Muscle of back (tissue), 11 donors: ENCODE measurements around the gene WRNIP1. TPM values are rescaled to one million over a fixed set of nuclear protein-coding genes. Genes with fewer than 3 reads are reported as not detected.
"Not testable (repeated sequence)": the region's sequence is repeated elsewhere in the genome, so short reads cannot be mapped to it uniquely, and the experiment has no call there.

Experiments
- DNase-seq, 3 donors: peaks; one replicate each; pipeline versions ENCODE4 v3.0.0 to v3.0.0-alpha.2; 2013
- polyA plus RNA-seq, 10 donors: library from polyadenylated mRNA; unstranded; fragments of 120-200 nt; gene quantifications; one replicate each; pipeline ENCODE4 v1.2.1, GENCODE V29; 2013; ENCODE audit not compliant: insufficient read length in 10 of 10

WRNIP1 gene
- polyA plus RNA-seq, 10 donors = 42.3 to 53.5 (median 48.9) TPM

DNA sequence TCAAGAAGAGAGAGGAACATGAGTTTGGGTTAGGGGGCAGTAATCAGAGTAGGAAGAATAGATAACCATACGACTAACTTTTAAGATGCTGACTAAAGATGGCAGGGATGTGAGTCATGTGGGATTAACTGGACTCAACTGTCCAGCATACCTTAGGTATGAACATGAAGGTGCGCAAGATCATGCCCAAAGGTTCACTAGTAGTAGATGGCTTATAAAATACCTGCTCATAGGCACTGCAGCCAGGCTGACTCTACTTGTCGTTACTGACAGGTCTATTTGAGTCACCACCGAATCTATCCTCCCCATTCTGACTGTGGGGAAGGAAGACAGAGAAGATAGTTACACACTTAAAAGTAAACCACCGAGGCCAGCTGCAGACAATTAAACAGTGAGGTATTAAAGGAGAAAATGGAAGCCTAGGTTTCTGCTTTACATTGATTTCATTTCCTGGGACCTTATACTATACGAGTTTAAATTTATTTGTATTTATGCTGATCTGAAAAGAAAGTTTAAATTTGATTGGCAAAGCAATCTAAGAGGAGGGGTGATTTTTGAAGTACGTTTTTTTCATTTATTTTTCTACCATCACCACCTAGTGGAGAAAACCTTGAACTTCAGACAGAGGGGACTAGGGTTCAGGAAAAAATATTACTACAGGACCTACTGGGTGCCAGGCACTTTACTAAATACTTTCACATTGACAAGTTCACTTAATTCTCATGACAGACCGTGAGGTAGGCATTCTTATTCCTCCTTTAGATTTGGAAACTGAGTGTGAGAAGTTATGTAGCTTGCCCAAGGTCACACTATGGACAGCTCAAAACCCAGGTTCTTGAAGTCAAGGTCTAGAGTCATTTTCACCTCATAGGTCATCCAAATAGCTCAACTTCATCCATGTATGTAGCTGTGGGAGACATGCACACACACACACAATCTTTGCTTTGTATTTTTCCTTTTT lies 4.0 kb upstream of the WRNIP1 start:
- no peak for DNase-seq

DNA sequence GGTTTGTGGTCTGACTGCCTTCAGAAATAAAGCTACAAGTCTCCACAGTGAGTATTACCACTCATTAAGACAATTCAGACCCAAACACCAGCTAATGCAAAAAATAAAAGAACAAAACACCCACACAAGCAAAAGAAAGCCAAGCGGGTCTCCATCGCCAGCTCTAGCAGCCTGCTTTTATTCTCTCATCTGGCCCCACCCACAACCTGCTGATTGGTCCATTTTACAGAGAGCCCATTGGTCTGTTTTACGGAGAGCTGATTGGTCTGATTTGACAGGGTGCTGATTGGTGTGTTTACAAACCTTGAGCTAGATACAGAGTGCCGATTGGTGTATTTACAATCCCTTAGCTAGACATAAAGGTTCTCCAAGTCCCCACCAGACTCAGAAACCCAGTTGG lies 2.3 kb upstream of the WRNIP1 start:
- not testable (repeated sequence) for DNase-seq

DNA sequence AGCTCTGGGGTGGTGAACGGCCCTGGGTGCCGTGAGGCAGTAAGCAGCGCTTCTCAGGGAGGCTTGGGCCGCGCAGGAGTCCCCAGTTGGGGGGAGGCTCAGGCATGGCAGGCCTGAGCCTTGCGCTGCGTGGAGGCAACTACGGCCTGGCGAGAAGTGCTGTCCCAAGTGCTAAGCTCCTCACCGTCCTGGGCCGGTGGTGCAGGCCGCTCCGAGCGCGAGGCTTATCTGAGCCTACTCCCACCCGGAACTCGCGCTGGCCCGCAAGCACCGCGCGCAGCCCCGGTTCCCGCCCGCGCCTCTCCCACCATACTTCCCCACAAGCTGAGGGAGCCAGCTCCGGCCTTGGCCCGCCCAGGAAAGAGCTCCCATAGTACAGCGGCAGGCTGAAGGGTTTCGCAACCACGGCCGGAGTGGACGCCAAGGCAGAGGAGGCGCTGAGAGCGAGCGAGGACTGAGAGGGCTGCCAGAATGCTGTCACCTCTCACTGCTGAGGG lies 1.8 kb upstream of the WRNIP1 start:
- peak in 1 of 3 donors; percentile 21 for DNase-seq

DNA sequence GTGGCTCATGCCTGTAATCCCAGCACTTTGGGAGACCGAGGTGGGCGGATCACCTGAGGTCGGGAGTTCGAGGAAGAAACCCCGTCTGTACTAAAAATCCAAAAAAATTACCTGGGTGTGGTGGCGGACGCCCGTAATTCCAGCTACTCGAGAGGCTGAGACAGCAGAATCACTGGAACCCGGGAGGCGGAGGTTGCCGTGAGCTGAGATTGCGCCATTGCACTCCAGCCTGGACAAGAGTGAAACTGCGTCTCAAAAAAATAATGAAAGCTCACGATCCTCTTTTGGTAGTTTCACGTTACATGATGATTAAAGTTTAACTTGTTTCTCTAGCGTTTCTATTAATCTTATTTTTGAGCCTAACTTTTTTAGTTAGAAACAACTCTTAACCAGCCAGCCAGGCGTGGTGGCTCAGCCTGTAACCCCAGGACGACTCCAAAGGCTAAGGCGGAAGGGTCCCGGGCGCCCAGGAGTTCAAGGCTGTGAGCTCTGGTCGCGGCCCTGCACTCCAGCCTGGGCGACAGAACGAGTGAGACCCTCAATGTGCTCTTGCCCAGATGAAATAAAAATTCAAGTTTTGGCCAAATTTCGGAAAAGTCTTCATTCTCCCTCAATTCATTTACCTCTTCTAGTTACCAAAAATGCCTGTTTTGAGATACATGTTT lies 1.2 kb upstream of the WRNIP1 start:
- no peak for DNase-seq

DNA sequence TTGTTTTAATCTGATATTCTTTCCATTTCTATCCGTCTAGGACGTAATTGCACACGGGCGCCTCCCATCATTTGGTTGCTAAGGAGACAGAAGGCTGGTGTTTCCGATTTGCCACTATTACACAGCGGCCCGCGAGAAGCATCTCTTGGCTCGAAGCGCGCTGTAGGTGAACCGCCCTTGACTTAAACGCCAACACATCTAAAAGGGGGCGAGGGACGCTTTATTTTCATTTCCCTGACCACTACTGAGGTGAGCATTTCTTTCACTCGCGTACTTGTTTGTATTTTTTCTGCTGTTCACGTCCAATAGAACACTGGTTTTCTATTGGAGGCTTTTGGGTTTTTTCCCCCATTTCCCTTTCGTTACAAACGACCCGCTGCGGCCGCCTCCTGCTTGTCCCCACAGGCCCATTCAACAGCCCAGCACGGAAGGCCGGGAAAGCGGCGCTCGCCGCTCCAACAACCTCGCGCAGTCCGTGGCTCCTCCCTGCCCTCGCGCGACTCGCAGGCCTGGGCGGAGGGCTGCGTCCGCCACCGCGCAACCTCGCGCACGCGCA lies 505 bp upstream of the WRNIP1 start:
- DNase-seq = peak; percentile 52 to 85 (median 75)

DNA sequence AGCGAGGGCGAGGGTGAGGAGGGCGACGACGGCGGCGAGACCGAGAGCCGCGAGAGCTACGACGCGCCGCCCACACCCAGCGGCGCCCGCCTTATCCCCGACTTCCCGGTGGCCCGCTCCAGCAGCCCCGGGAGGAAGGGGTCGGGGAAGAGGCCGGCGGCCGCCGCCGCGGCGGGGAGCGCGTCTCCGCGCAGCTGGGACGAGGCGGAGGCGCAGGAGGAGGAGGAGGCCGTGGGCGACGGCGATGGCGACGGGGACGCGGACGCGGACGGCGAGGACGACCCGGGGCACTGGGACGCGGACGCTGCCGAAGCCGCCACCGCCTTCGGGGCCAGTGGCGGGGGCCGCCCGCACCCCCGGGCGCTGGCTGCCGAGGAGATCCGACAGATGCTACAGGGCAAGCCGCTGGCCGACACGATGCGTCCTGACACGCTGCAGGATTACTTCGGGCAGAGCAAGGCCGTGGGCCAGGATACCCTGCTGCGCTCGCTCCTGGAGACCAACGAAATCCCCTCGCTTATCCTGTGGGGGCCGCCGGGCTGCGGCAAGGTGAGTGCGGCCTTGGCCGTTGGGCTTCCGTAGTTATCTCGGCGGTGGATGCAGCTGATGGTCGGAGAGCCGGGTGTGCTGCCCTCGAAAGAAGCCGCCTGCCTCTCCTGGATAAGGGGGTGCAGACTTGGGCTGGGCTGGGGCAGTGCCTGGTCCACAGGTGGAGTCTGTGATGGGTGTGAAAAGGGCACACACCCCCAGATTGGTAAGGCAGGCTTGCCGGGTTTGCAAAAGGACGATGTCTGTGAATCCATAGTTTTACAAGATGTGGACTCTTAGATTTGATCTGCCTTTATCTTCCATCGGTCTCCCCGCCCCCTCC lies 938 bp downstream of the WRNIP1 start:
- DNase-seq = peak in 2 of 3 donors; percentile 71 to 78

DNA sequence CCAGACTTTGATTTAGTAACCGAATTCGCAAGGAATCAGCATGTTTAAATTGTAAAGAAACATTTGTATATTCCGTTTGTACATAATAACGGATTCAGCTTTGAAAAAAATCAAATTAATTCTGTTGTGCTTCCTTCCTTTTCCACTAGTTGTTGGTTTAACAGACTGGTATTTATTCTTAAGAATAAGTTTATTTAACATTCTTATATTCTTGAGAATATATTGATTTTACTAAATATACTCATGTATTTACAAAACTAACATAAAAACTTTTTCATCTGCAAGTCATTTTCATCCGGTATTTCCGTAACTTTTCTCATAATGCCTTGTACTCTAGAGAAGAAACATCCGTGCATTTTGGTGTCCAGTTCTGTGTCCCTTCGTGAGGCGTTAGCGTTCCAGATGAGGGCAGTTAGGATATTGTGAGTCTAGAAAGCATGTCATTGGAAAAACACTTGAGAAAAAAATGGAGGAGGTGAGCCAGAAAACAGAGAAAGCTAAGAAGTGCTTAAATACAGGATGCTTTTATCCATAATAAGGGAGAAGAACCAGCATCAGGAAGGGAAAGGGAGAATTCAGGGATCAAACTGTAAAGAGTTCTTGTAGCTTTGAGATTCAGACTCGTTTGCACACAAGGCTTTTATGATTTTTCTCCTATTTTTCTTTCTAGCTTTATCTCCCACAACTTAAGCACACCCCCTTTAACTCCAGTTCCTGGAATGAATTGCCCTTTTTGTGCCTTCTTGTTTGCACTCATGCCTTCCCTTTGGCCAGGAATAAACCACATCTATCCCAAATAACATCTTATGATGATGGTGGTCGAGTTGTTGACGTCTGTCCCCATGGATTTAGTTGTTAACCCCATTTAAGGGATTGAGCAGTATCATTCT lies 1.8 kb downstream of the WRNIP1 start:
- DNase-seq = peak in 1 of 3 donors; percentile 53

DNA sequence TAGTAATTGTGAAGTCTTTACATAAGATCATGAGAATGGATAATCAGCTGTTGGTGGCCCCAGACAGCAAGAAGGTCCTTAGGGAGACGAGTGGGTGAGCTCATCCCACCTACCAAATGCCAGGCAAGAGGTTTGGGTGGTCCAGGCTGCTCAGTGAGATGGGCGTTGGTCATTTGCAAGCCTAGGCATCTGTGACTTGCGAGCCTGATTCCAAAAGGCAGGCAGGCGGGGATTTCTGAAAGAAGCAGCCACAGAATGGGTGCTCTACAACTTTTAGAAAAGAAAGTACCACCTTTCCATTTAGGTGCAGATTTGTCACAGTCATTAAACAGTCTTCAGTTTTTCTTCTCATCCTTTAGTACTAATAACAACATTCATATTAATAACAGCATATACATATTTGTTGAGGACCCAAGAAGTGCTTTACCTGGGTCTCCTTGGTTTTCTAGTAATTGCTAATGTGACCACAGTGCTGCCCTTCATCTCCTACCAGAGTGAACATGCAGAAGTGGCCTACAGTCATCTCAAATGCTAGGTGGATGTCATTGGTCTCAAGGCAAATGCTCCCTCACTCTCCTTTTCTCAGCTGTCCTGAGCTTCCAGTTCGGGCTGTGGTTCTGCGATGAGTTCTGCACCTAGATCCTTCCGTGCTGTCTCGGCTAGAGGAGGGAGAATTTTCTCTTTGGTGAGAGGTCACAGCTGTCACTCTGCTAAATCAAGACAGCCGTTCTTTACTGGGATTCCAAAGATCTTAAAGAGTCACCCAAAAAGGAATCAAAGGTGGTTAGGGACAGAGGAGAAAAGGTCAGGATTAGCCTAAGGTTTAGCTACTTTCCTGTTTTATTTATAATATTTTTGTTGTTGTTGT lies 2.7 kb downstream of the WRNIP1 start:
- no peak for DNase-seq

DNA sequence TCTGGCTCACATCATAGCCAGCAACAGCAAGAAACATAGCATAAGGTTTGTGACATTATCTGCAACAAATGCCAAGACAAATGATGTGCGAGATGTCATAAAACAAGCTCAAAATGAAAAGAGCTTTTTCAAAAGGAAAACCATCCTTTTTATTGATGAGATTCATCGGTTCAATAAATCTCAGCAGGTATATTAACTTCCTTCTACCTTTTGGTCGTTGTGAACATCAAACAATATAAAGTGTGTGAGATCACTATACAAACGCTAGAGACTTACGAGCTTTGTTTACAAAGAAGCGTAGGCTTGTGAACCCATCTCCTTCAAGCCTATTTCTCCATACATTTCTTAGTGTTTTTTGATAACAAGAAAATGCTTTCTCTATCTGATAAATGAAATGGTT lies 3.5 kb downstream of the WRNIP1 start:
- no peak for DNase-seq

DNA sequence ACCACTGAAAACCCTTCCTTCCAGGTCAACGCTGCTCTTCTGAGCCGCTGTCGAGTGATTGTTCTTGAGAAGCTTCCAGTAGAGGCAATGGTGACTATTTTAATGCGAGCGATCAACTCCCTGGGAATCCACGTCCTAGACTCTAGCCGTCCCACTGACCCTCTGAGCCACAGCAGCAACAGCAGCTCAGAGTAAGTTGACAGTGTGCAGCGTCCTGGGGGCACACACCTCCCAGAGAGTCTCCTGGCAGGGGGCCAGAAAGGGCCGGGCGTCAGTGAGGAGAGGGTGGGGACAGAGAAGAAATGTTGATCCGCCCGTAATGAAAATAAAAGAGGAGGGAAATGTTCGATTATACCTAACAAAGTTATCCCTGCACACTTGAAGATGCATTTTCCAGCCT lies 5.0 kb downstream of the WRNIP1 start:
- DNase-seq = no peak

DNA sequence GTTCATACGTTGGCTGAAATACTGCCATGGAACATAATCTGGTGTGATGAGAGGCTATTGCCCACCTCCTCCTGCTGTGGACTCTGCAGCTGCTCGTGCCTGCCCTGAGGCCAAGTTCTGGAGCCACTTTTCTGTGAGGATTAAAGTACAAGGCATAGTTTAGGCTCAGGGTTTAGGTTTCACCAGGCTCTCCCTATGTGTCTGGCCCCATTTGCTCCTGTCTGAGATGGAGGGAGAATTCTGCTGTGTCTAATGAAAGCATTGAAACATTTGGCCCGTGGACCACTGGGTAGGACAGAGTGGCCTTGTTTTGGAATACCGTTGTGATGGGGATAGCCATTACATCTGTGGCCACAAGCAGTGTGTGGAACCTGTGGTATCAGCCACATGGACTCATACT lies 5.9 kb downstream of the WRNIP1 start:
- DNase-seq = no peak

DNA sequence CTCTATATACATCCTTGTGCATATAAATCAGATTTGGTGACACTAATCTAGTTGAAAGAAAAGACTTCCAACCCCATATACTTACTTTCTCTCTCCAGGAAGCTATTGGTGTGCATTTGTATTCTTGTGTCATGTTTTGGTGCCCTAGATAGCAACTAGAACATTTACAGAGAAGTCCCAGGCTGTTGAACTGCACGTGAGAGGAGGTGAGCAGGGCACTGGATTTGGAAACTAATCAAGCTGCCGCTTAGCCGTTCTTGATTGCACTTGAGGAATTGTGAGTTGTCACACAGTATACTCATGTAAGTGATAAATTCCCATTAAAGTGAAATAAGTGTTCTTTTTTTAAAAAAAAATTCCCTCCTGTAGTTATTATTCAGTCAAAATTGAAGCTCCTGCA lies 7.6 kb downstream of the WRNIP1 start:
- no peak for DNase-seq

DNA sequence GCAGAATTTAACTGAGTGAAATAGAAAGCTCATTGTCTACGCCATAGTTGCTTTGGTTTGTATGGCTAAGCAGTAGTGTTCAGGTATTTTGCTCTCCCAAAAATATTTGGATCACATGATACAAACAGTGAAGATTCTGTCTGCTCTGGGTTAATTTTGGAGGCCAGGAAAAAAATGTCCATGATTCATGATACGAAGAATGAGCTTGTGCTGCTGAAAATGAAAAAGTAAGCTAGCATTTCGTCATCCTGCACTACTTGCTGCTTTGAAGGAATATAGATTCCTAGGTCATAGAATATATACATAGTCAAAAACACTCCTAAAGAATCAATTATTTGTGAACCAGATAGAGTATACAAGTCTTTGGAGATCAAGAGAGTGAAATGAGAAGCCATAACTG lies 8.3 kb downstream of the WRNIP1 start:
- DNase-seq = no peak

DNA sequence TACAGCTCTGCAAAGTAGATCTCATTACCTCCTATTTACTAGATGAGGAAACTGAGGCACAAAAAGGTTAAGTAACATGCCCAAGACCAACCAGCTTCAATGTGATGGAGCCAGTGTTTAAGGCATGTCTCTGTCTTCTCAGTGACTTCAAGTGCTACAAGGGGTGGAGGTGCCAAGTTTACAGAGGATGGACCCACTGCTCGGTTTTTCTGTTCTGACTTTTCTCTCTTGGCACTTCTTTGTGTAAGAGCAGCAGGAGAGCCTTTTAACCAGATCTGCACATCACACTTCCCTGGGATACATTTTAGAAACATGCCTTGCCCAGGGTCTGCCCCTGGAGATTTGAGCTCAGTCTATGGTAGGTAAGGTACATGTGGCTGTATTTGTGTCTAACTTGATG lies 9.8 kb downstream of the WRNIP1 start:
- no peak for DNase-seq

DNA sequence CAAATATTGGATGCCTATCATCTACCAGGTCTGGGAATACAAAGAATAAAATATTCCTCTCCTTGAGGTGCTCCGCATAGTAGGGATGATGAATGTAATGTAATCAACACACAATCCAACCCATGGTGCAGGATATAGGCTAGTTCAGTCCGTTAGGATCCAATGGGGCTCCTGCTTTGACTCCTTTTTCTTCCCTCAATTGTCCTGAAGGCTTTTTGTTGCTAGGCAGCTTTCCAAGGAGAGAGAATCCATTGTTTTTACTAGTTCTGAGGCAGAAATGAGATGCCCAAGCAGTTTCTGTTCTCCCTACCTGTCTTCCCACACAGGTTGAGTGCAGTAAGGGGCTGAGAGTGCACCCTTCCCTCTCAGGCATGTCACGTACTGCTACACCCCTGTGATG lies 12.1 kb downstream of the WRNIP1 start:
- no peak for DNase-seq

DNA sequence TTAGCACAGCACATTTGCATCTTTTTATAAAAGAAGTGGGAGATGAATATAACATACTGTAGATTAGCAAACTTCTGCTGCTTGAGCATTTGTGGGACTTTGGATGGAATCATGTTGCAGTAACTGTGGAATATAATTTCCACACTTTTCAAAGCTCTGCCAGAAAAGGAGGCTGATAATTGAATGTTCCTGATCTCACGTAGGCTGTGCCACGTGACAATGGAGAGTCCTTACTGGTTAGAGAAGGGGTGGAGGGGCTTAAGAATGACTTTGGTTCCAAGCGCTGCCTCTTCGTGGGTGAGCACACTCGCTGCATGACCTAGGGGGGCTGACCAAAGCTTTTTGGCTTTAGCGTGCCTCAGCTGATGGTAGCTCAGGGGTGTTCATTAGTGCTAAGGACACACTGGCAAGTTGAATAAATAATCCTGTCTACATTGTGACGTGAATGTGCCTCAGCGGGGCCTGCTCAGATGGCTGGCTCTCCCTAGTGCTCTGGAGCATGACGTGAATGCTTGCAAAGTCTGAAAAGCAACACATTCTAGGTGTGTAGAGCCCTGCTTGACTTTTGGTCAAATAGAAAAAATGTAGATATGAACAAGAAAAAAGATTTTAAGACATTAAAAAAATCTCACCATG lies 15.0 kb downstream of the WRNIP1 start:
- DNase-seq = no peak

DNA sequence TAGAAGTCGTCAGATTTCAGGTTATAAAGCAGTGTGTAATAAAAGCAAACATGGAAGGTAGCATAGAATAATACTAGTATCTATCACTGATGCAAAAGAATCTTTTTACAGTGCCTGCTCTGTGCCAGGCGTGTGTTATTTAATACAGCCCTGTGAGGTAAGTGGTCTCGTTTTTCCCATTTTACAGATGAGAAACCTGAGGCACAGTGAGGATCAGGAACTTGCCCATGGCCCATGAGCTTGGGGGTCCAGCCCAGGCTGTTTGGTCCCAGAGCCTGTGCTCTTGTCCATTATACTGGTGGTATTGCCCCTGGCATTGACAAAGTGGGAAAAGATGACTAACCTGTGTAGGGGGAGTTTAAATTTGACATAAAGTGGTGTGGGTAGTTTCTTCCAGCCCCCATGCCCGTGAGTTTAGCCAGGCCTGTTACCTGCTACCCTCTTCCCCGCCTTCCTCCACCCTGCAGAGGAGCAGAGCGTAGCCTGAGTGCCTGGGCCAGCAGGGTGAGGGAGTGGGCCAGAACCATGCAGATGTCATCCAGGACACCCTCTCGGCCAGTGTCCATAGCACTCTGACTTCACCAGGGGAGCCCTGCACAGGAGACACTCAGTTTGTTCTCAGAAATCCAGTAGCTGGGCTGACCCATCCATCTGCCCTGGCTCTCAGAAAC lies 16.6 kb downstream of the WRNIP1 start:
- no peak for DNase-seq

DNA sequence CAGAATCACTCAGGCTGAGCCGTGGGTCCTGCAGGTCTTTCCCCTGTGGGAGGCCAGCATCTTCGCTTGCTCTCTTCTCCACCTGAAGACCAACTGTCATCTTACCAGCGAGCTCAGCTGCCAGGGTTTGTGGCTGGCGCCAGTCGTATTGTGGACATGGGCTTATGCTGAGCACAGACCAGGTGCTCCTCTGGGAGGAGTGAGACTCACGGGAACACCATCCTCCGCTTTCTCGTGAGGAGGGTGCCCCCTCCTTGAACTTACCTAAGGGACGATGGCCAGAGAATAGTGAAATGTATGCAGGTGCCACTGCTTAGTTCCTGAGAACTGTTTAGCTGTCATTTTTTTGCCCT lies 17.1 kb downstream of the WRNIP1 start:
- no peak for DNase-seq

DNA sequence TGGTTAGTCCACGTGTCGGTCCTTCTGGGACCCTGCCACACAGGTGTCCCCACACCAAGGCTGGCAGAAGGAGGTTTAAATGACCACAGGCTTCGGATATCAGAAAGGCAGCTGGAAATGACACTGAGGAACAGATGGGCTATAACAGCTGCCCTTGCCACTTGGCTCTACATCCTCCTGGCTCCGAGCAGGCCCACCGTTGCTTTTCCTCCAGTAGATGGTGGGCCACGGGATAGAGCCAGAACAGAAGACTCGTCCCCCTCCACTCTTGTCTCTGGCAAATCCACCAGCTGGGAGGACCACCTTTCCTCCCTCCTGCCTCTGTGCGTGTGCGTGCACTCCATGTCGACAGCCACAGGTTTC lies 17.6 kb downstream of the WRNIP1 start:
- DNase-seq = peak in 2 of 3 donors; percentile 54 to 73
